ENCODE results near the gene ENO2. TPM values are rescaled to one million over a fixed set of nuclear protein-coding genes. Genes with fewer than 3 reads are reported as not detected.

The ENO2 gene
- total RNA-seq, 3 donors from 2014 or later = 5.0 to 16.1 (median 11.1) TPM

- H3K36me3 ChIP-seq = peaks cover 8% of the 10 kb centered on the region
- H3K4me3 ChIP-seq = peak overlapping the region in 2 of 3 donors; percentile 76 to 78
- H3K27me3 ChIP-seq = no peaks in the 10 kb centered on the region
- DNase-seq (ENCODE audit: low spot score in 2 of 2) = no peak
- intact Hi-C loops (cut with DNase I; ENCODE audit: low total_unique reads) = loop anchor here (10.0 kb wide), 1 partner anchor 99 kb away; the partner anchor contains the start of gene TPI1
- TF ChIP-seq POLR2AphosphoS5 (IDR thresholded peaks at IDR 0.05) (no peak), POLR2A (IDR thresholded peaks at IDR 0.05) (no peak), CTCF (IDR thresholded peaks at IDR 0.05) (no peak)
- H3K9me3 ChIP-seq = no peaks in the 10 kb centered on the region
- H3K27ac ChIP-seq = peak overlapping the region; percentile 98 to 99
- H3K4me1 ChIP-seq = peaks cover 8 to 35% of the 10 kb centered on the region in 2 donors
Observed at GRCh38 chr12:6963791-6964413, 49.5 kb downstream of the ENO2 start.

GRCh38 chr12:6964605-6965025, 50.2 kb downstream of the ENO2 start:
- TF ChIP-seq CTCF (IDR thresholded peaks at IDR 0.05) (no peak), POLR2AphosphoS5 (IDR thresholded peaks at IDR 0.05) (no peak), POLR2A (IDR thresholded peaks at IDR 0.05) (no peak)
- H3K27me3 ChIP-seq = no peaks in the 10 kb centered on the region
- intact Hi-C loops (cut with DNase I; ENCODE audit: low total_unique reads) = loop anchor here (10.0 kb wide), 1 partner anchor 100 kb away; the partner anchor contains the start of gene TPI1
- DNase-seq (ENCODE audit: low spot score in 2 of 2) = no peak
- H3K4me3 ChIP-seq = peak overlapping the region in 2 of 3 donors; percentile 76 to 78
- H3K9me3 ChIP-seq = no peaks in the 10 kb centered on the region
- peak overlapping the region; percentile 98 to 99 for H3K27ac ChIP-seq
- H3K4me1 ChIP-seq = peaks cover 12 to 42% of the 10 kb centered on the region in 2 donors
- H3K36me3 ChIP-seq = peaks cover 8% of the 10 kb centered on the region

- peak overlapping the region in 2 of 3 donors; percentile 76 to 78 for H3K4me3 ChIP-seq
Observed at GRCh38 chr12:6965026-6965661, 50.8 kb downstream of the ENO2 start.

GRCh38 chr12:6965714-6966113, 51.3 kb downstream of the ENO2 start:
- peak overlapping the region; percentile 98 to 99 for H3K27ac ChIP-seq
- H3K4me1 ChIP-seq = peaks cover 12 to 42% of the 10 kb centered on the region in 2 donors
- no peaks in the 10 kb centered on the region for H3K9me3 ChIP-seq
- H3K36me3 ChIP-seq = peaks cover 8% of the 10 kb centered on the region
- no peak for DNase-seq (ENCODE audit: low spot score in 2 of 2)
- intact Hi-C loops (cut with DNase I; ENCODE audit: low total_unique reads) = loop anchor here (10.0 kb wide), 1 partner anchor 101 kb away; the partner anchor contains the start of gene TPI1
- H3K4me3 ChIP-seq = no peak overlapping the region
- no peaks in the 10 kb centered on the region for H3K27me3 ChIP-seq
- TF ChIP-seq POLR2AphosphoS5 (IDR thresholded peaks at IDR 0.05) = no peak
- no peak for TF ChIP-seq POLR2A (IDR thresholded peaks at IDR 0.05)
- TF ChIP-seq CTCF (IDR thresholded peaks at IDR 0.05) = no peak

More at GRCh38 chr12:6965026-6965661, 50.8 kb downstream of the ENO2 start:
- peaks cover 12 to 42% of the 10 kb centered on the region in 2 donors for H3K4me1 ChIP-seq
- TF ChIP-seq POLR2A (IDR thresholded peaks at IDR 0.05) (no peak), POLR2AphosphoS5 (IDR thresholded peaks at IDR 0.05) (peak in 2 of 3 donors; percentile 47 to 71), CTCF (IDR thresholded peaks at IDR 0.05) (peak; percentile 82 to 95 (median 90))
- no peaks in the 10 kb centered on the region for H3K27me3 ChIP-seq
- intact Hi-C loops (cut with DNase I; ENCODE audit: low total_unique reads) = loop anchor here (10.0 kb wide), 1 partner anchor 100 kb away; the partner anchor contains the start of gene TPI1
- peaks cover 8% of the 10 kb centered on the region for H3K36me3 ChIP-seq
- peak overlapping the region; percentile 98 to 99 for H3K27ac ChIP-seq
- DNase-seq (ENCODE audit: low spot score in 2 of 2) = peak; percentile 86 to 90
- no peaks in the 10 kb centered on the region for H3K9me3 ChIP-seq

- no peaks in the 10 kb centered on the region for H3K9me3 ChIP-seq
- no peaks in the 10 kb centered on the region for H3K27me3 ChIP-seq
- H3K4me3 ChIP-seq = no peak overlapping the region
- TF ChIP-seq POLR2A (IDR thresholded peaks at IDR 0.05) (no peak), CTCF (IDR thresholded peaks at IDR 0.05) (no peak), POLR2AphosphoS5 (IDR thresholded peaks at IDR 0.05) (no peak)
- peak overlapping the region in 1 of 2 donors; percentile 99 for H3K27ac ChIP-seq
- H3K36me3 ChIP-seq = peaks cover 8% of the 10 kb centered on the region
- intact Hi-C loops (cut with DNase I; ENCODE audit: low total_unique reads) = loop anchor here (10.0 kb wide), 1 partner anchor 102 kb away; the partner anchor contains the start of gene TPI1
- peaks cover 12 to 42% of the 10 kb centered on the region in 2 donors for H3K4me1 ChIP-seq
- no peak for DNase-seq (ENCODE audit: low spot score in 2 of 2)
Observed at GRCh38 chr12:6966351-6966750, 52.0 kb downstream of the ENO2 start.
